ENCODE data around the gene GLT8D1. TPM values are rescaled to one million over a fixed set of nuclear protein-coding genes. Genes with fewer than 3 reads are reported as not detected.

GLT8D1 gene
- total and polyA plus RNA-seq, 9 of the 15 experiments (the other 6 are each of a cell fraction or from before 2014, with no cell fraction given), result 14.1 to 65.9 (median 33.7) TPM

GRCh38 chr3:52682016-52682415 is 23.6 kb downstream of the GLT8D1 start (continued):
- no peak for TF ChIP-seq AFF1 (IDR thresholded peaks at IDR 0.05; ENCODE audit: low read depth in 1 of 2, partially characterized antibody in 2 of 2)
- TF ChIP-seq RUNX1 (IDR thresholded peaks at IDR 0.05; ENCODE audit: low read depth), result no peak
- TF ChIP-seq ZNF644 (tag; IDR thresholded peaks at IDR 0.05; ENCODE audit: low read depth), result no peak
- peak; percentile 42 for TF ChIP-seq BRD9 (IDR thresholded peaks at IDR 0.05; ENCODE audit: low read depth, partially characterized antibody)
- TF ChIP-seq SIRT6 (IDR thresholded peaks at IDR 0.05; ENCODE audit: low read depth, low read length), result no peak
- TF ChIP-seq ELF1 (tag; IDR thresholded peaks at IDR 0.05), result no peak
- no peak for TF ChIP-seq PURB (CRISPR knock-in tag; IDR thresholded peaks at IDR 0.05; ENCODE audit: low read depth)
- TF ChIP-seq ARNT (IDR thresholded peaks at IDR 0.05), result no peak
- TF ChIP-seq PRDM10 (IDR thresholded peaks at IDR 0.05; ENCODE audit: partially characterized antibody), result peak; percentile 56
- no peak for TF ChIP-seq NCOR1 (IDR thresholded peaks at IDR 0.05)
- no peak for TF ChIP-seq ELF4 (CRISPR knock-in tag; IDR thresholded peaks at IDR 0.05)
- TF ChIP-seq ZNF217 (CRISPR knock-in tag; IDR thresholded peaks at IDR 0.05), result no peak
- no peak for TF ChIP-seq CEBPZ (IDR thresholded peaks at IDR 0.05; ENCODE audit: borderline replicate concordance, low read depth, low read length)
- TF ChIP-seq MTA1 (IDR thresholded peaks at IDR 0.05; ENCODE audit: borderline replicate concordance), result no peak
- TF ChIP-seq ZNF449 (CRISPR knock-in tag; IDR thresholded peaks at IDR 0.05), result no peak
